ENCODE measurements around the gene SDHC. TPM values are rescaled to one million over a fixed set of nuclear protein-coding genes. Genes with fewer than 3 reads are reported as not detected.

SDHC gene
- total and polyA plus RNA-seq, 2 of the 8 experiments (the other 6 are each of a cell fraction or from before 2014, with no cell fraction given): 224 to 305 TPM

- Histone ChIP-seq H3K79me2 (ENCODE audit: control insufficient read depth in 1 of 2, insufficient read depth in 2 of 2, low read length in 2 of 2) (no peaks in the 10 kb centered on the region), H3K27ac (ENCODE audit: low read depth, low read length) (no peak overlapping the region), H4K91ac (replicated peaks; ENCODE audit: insufficient read length, low read length) (no peak overlapping the region), H3K36me3 (ENCODE audit: control insufficient read depth in 2 of 4, insufficient read depth in 4 of 4, low read length in 3 of 4) (no peaks in the 10 kb centered on the region), H4K8ac (ENCODE audit: extremely low read depth, insufficient read depth, low read length) (no peak overlapping the region), H3K9ac (replicated peaks in 1 of 4; ENCODE audit: extremely low read depth in 1 of 4, low read depth in 3 of 4, low read length in 3 of 4) (no peak overlapping the region), H2BK12ac (ENCODE audit: low read depth, low read length) (no peak overlapping the region), H2AFZ (ENCODE audit: low read length) (no peak overlapping the region), H3K4me1 (replicated peaks in 1 of 4; ENCODE audit: control insufficient read depth in 3 of 4, insufficient read depth in 4 of 4, low read length in 3 of 4) (no peaks in the 10 kb centered on the region), H3K27me3 (replicated peaks in 1 of 4; ENCODE audit: control insufficient read depth in 3 of 4, extremely low read depth in 1 of 4, insufficient read depth in 3 of 4, low read length in 3 of 4) (no peaks in the 10 kb centered on the region), H3K4ac (replicated peaks; ENCODE audit: insufficient read length, low read depth, low read length) (no peak overlapping the region), H3K4me3 (ENCODE audit: extremely low read depth in 1 of 4, insufficient read depth in 2 of 4, low read depth in 3 of 4, low read length in 4 of 4) (no peak overlapping the region), H2AK5ac (ENCODE audit: low read depth, low read length) (no peak overlapping the region), H3K18ac (ENCODE audit: extremely low read depth, low read length) (no peak overlapping the region), H4K5ac (ENCODE audit: insufficient read length, low read depth, low read length) (no peak overlapping the region), H3K23me2 (ENCODE audit: low read depth, low read length) (no peaks in the 10 kb centered on the region), H2BK15ac (ENCODE audit: low read length) (no peak overlapping the region), H2BK5ac (ENCODE audit: low read depth, low read length) (no peak overlapping the region), H3K79me1 (ENCODE audit: low read depth, low read length) (no peaks in the 10 kb centered on the region), H2BK120ac (replicated peaks; ENCODE audit: low read depth, low read length) (no peak overlapping the region), H3K56ac (replicated peaks; ENCODE audit: insufficient read length, low read depth, low read length) (no peak overlapping the region), H3K4me2 (ENCODE audit: insufficient read depth in 1 of 2, low read depth in 2 of 2, low read length in 2 of 2) (no peak overlapping the region), H3K14ac (ENCODE audit: insufficient read length) (no peak overlapping the region), H3K23ac (ENCODE audit: insufficient read length) (no peak overlapping the region), H3K9me3 (ENCODE audit: insufficient read depth in 2 of 2, low read depth in 1 of 2, low read length in 1 of 2) (no peaks in the 10 kb centered on the region), H4K20me1 (replicated peaks in 1 of 2; ENCODE audit: control insufficient read depth in 1 of 2, insufficient read depth in 2 of 2, low read length in 2 of 2) (no peaks in the 10 kb centered on the region), H2BK20ac (ENCODE audit: low read length) (no peak overlapping the region)
- FAIRE-seq (no peak), DNase-seq (ENCODE audit: low read depth in 1 of 2, low spot score in 2 of 2) (no peak)
- CTCF ChIA-PET (ENCODE audit: partially characterized antibody): interaction anchor here (0.6 to 2.4 kb wide), 23 partner anchors 8 to 234 kb away, joined by 3 to 15 read pairs (median 4); partner anchors contain the start of genes APOA2 and TOMM40L
- POLR2A ChIA-PET (ENCODE audit: partially characterized antibody): interaction anchor here (0.6 to 1.4 kb wide), 5 partner anchors 9 to 172 kb away, joined by 3 to 4 read pairs (median 3); partner anchors contain the start of gene NDUFS2
- 75% methylated on average over 2 of the region's 2 CpGs; no CpG with 5 or more reads in 1 of the 2 experiments for WGBS, 2 experiments (ENCODE audit: extremely low coverage in 1 of 2, insufficient coverage in 1 of 2, insufficient read length in 1 of 2, insufficient replicate concordance in 2 of 2, low coverage in 1 of 2, low lambda C conversion rate in 2 of 2, missing lambda C conversion rate in 1 of 2)
- no peak for TF ChIP-seq TAF1 (IDR thresholded peaks at IDR 0.05; ENCODE audit: low read depth, low read length)
- no peak for TF ChIP-seq TEAD4 (IDR thresholded peaks at IDR 0.05; ENCODE audit: low read depth, low read length)
- TF ChIP-seq CTCF (IDR thresholded peaks at IDR 0.05; ENCODE audit: control extremely low read depth in 1 of 3, insufficient read depth in 1 of 3, low read depth in 1 of 3, low read length in 3 of 3): peak in 1 of 3 experiments; percentile 4; a peak in 1 of 4 replicates
- TF ChIP-seq CHD1 (IDR thresholded peaks at IDR 0.05; ENCODE audit: low read depth, low read length): no peak
- TF ChIP-seq RAD21 (IDR thresholded peaks at IDR 0.05 in 1 of 2, conservative IDR thresholded peaks at IDR 0.05 in 1 of 2; ENCODE audit: low read depth in 2 of 2, low read length in 2 of 2): peak; percentile 31 to 37
- no peak for TF ChIP-seq CHD2 (IDR thresholded peaks at IDR 0.05; ENCODE audit: low read length)
Measured at GRCh38 chr1:161374373-161374772, 60.2 kb downstream of the SDHC start.

All from H1 (cell line).